H1 (cell line): ENCODE data around the gene ZNF283. TPM values are rescaled to one million over a fixed set of nuclear protein-coding genes. Genes with fewer than 3 reads are reported as not detected.

Experiments
- CTCF ChIA-PET: fragments of 300-600 bp; sonication (Branson Sonifier 250); formaldehyde crosslinking; loops from one replicate; lab custom pipeline; 2021; ENCODE audit not compliant: partially characterized antibody; lab: Charles Lee
- POLR2A ChIA-PET: fragments of 300-600 bp; sonication (Branson Sonifier 250); formaldehyde crosslinking; loops from one replicate; lab custom pipeline; 2021; ENCODE audit warnings: inconsistent platforms; ENCODE audit not compliant: partially characterized antibody; lab: Charles Lee
- DNase-seq, 2 experiments: peaks; one replicate each; pipeline versions ENCODE4 v3.0.0 to v3.0.0-alpha.2; 2010 to 2022; ENCODE audit warnings: low spot score in 2 of 2, low read depth in 1 of 2, mixed read lengths in 1 of 2
- FAIRE-seq: peaks from 2 replicates; lab custom pipeline; 2011; peaks lifted over from hg19 to GRCh38; lab: Jason Lieb, UNC
- H2AFZ ChIP-seq: 2 replicates; pipeline ENCODE4 v1.8.1; 2012; ENCODE audit warnings: low read length, inconsistent platforms
- H2AK5ac ChIP-seq: 2 replicates; pipeline ENCODE4 v1.6.1; 2013; ENCODE audit warnings: low read depth, low read length
- H2BK120ac ChIP-seq: replicated peaks from 2 replicates; pipeline ENCODE3; 2013; ENCODE audit warnings: low read depth, low read length, inconsistent platforms
- H2BK12ac ChIP-seq: 2 replicates; pipeline ENCODE4 v1.6.1; 2013; ENCODE audit warnings: low read depth, low read length
- H2BK15ac ChIP-seq: 2 replicates; pipeline ENCODE4 v1.6.1; 2013; ENCODE audit warnings: low read length
- H2BK20ac ChIP-seq: 2 replicates; pipeline ENCODE4 v1.6.1; 2013; ENCODE audit warnings: low read length
- H2BK5ac ChIP-seq: 2 replicates; pipeline ENCODE4 v1.6.1; 2013; ENCODE audit warnings: low read depth, low read length
- H3K14ac ChIP-seq: 2 replicates; pipeline ENCODE4 v1.6.1; 2013; ENCODE audit warnings: inconsistent platforms; ENCODE audit not compliant: insufficient read length
- H3K18ac ChIP-seq: 2 replicates; pipeline ENCODE4 v1.6.1; 2013; ENCODE audit warnings: low read length; ENCODE audit errors: extremely low read depth
- H3K23ac ChIP-seq: 2 replicates; pipeline ENCODE4 v1.6.1; 2013; ENCODE audit warnings: inconsistent platforms; ENCODE audit not compliant: insufficient read length
- H3K23me2 ChIP-seq: 2 replicates; pipeline ENCODE4 v1.6.1; 2013; ENCODE audit warnings: low read depth, low read length
- H3K27ac ChIP-seq: 2 replicates; pipeline ENCODE4 v1.6.1; 2011; ENCODE audit warnings: low read depth, low read length, inconsistent platforms
- H3K27me3 ChIP-seq, 4 experiments: replicated peaks in 1 of 4; 1 replicate in 1 of 4; 2 replicates in 3 of 4; pipeline versions ENCODE4 v1.6.1 to v1.8.1; 2011 to 2013; ENCODE audit warnings: low read length in 3 of 4, mild to moderate bottlenecking in 3 of 4, inconsistent platforms in 2 of 4, mixed read lengths in 2 of 4, moderate library complexity in 1 of 4; ENCODE audit not compliant: control insufficient read depth in 3 of 4, insufficient read depth in 3 of 4; ENCODE audit errors: extremely low read depth in 1 of 4
- H3K36me3 ChIP-seq, 4 experiments: 2 replicates each; pipeline versions ENCODE4 v1.6.1 to v1.8.1; 2011 to 2013; ENCODE audit warnings: mild to moderate bottlenecking in 4 of 4, low read length in 3 of 4, moderate library complexity in 2 of 4, control low read depth in 1 of 4, inconsistent platforms in 1 of 4; ENCODE audit not compliant: insufficient read depth in 4 of 4, control insufficient read depth in 2 of 4
- H3K4ac ChIP-seq: replicated peaks from 2 replicates; pipeline ENCODE3; 2013; ENCODE audit warnings: low read length, low read depth, mixed read lengths, inconsistent platforms; ENCODE audit not compliant: insufficient read length
- H3K4me1 ChIP-seq, 4 experiments: replicated peaks in 1 of 4; 1 replicate in 1 of 4; 2 replicates in 3 of 4; pipeline versions ENCODE4 v1.6.1 to v1.8.1; 2011 to 2013; ENCODE audit warnings: low read length in 3 of 4, inconsistent platforms in 2 of 4, mixed read lengths in 1 of 4; ENCODE audit not compliant: insufficient read depth in 4 of 4, control insufficient read depth in 3 of 4
- H3K4me2 ChIP-seq, 2 experiments: 2 replicates each; pipeline versions ENCODE4 v1.6.1 to v1.8.1; 2011 to 2013; ENCODE audit warnings: low read depth in 2 of 2, low read length in 2 of 2, control low read depth in 1 of 2, inconsistent platforms in 1 of 2, mild to moderate bottlenecking in 1 of 2; ENCODE audit not compliant: insufficient read depth in 1 of 2
- H3K4me3 ChIP-seq, 4 experiments: fragments of 200-600, 300-600 bp in 1 of 4; sonication (generic), shearing (Covaris generic), sonication (Bioruptor Twin) in 1 of 4; 2 replicates each; pipeline versions ENCODE4 v1.5.1 to v1.8.1; 2011 to 2016; ENCODE audit warnings: low read length in 4 of 4, low read depth in 3 of 4, control low read depth in 2 of 4, inconsistent platforms in 2 of 4, mild to moderate bottlenecking in 2 of 4, mixed read lengths in 1 of 4, moderate library complexity in 1 of 4; ENCODE audit not compliant: insufficient read depth in 2 of 4; ENCODE audit errors: extremely low read depth in 1 of 4
- H3K56ac ChIP-seq: replicated peaks from 2 replicates; pipeline ENCODE3; 2013; ENCODE audit warnings: low read depth, mild to moderate bottlenecking, mixed read lengths, low read length, inconsistent platforms; ENCODE audit not compliant: insufficient read length
- H3K79me1 ChIP-seq: 2 replicates; pipeline ENCODE4 v1.6.1; 2013; ENCODE audit warnings: low read depth, low read length, control low read depth
- H3K79me2 ChIP-seq, 2 experiments: 2 replicates each; pipeline versions ENCODE4 v1.6.1 to v1.8.1; 2012 to 2013; ENCODE audit warnings: low read length in 2 of 2, mild to moderate bottlenecking in 2 of 2, inconsistent platforms in 1 of 2; ENCODE audit not compliant: insufficient read depth in 2 of 2, control insufficient read depth in 1 of 2
- H3K9ac ChIP-seq, 4 experiments: replicated peaks in 1 of 4; 1 replicate in 1 of 4; 2 replicates in 3 of 4; pipeline versions ENCODE4 v1.6.1 to v1.8.1; 2011 to 2013; ENCODE audit warnings: low read depth in 3 of 4, low read length in 3 of 4, control low read depth in 2 of 4, mild to moderate bottlenecking in 2 of 4, moderate library complexity in 2 of 4, inconsistent platforms in 1 of 4; ENCODE audit errors: extremely low read depth in 1 of 4
- H3K9me3 ChIP-seq, 2 experiments: 2 replicates each; pipeline versions ENCODE4 v1.6.1 to v1.8.1; 2012 to 2013; ENCODE audit warnings: mild to moderate bottlenecking in 2 of 2, moderate library complexity in 2 of 2, control low read depth in 1 of 2, inconsistent platforms in 1 of 2, low read depth in 1 of 2, low read length in 1 of 2, mixed read lengths in 1 of 2; ENCODE audit not compliant: insufficient read depth in 2 of 2
- H4K20me1 ChIP-seq, 2 experiments: replicated peaks in 1 of 2; 2 replicates each; pipeline versions ENCODE3 to v1.8.1; 2011 to 2013; ENCODE audit warnings: inconsistent platforms in 2 of 2, low read length in 2 of 2, mild to moderate bottlenecking in 1 of 2; ENCODE audit not compliant: insufficient read depth in 2 of 2, control insufficient read depth in 1 of 2
- H4K5ac ChIP-seq: 2 replicates; pipeline ENCODE4 v1.6.1; 2013; ENCODE audit warnings: low read length, low read depth, mixed read lengths, inconsistent platforms; ENCODE audit not compliant: insufficient read length
- H4K8ac ChIP-seq: 2 replicates; pipeline ENCODE4 v1.8.0; 2013; ENCODE audit warnings: mild to moderate bottlenecking, moderate library complexity, low read length, inconsistent platforms; ENCODE audit not compliant: insufficient read depth; ENCODE audit errors: extremely low read depth
- H4K91ac ChIP-seq: replicated peaks from 2 replicates; pipeline ENCODE3; 2013; ENCODE audit warnings: low read length, mixed read lengths, inconsistent platforms; ENCODE audit not compliant: insufficient read length
- WGBS, 2 experiments: shearing (Covaris generic) in 1 of 2; methylation state at CpG; one replicate each; pipeline versions ENCODE4 v1.1.6 to v1.1.7; 2013 to 2015; ENCODE audit warnings: low lambda C conversion rate in 2 of 2, mixed read lengths in 2 of 2, inconsistent platforms in 1 of 2, low coverage in 1 of 2, missing lambda C conversion rate in 1 of 2; ENCODE audit not compliant: insufficient replicate concordance in 2 of 2, insufficient coverage in 1 of 2, insufficient read length in 1 of 2; ENCODE audit errors: extremely low coverage in 1 of 2, missing lambda C conversion rate in 1 of 2; 5-methylcytosine and 5-hydroxymethylcytosine counted together
- polyA plus RNA-seq, 7 experiments: library from polyadenylated mRNA; depleted of rRNA in 3 of 7; stranded (reverse) in 5 of 7; unstranded in 2 of 7; fragments of >200 nt in 5 of 7; fragments of 200-250 nt in 2 of 7; gene quantifications; 1 replicate in 5 of 7; 2 replicates in 1 of 7; 4 replicates in 1 of 7; pipeline versions ENCODE4 v1.2.1 to v1.2.3, GENCODE V29; 2011 to 2013; ENCODE audit warnings: missing spikeins in 2 of 7, mixed read lengths in 2 of 7
- total RNA-seq: library from RNA; stranded (reverse); fragmentation: NEBNext Ultra II Directional; extraction: Animal tissue kit (Norgen Biotek cat#: 25700); gene quantifications from 2 replicates; pipeline ENCODE4 v1.2.1, GENCODE V29; 2021

ZNF283 gene
- total and polyA plus RNA-seq, 2 of the 8 experiments (the other 6 are each of a cell fraction or from before 2014, with no cell fraction given) = 1.1 to 4.3 TPM

DNA sequence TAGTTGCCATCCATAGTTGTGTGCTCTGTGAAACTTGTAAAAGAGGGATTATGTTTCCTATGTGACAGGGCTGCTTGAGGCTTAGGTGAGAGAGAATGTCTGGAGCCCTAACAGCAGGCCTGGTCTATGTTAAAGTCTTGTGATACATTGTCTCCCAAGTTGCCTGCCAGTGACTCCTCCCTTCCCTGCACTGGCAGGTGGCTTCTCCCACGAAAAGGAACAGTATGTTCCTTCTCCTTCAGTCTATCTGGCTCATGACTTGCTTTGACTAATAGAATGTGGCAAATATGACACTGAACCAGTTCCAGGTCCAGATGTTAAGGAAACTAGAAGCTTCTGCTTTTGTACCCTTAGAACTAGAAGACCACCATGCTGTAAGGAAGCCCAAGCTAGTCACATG, 40.5 kb upstream of the ZNF283 start:
- Histone ChIP-seq H3K56ac (no peak overlapping the region), H3K23me2 (0 out of 2 replicates have a peak, but pooled peaks cover 2% of the 10 kb centered on the region), H2BK12ac (no peak overlapping the region), H3K18ac (no peak overlapping the region), H3K27ac (no peak overlapping the region), H2BK20ac (no peak overlapping the region), H2BK120ac (no peak overlapping the region), H3K4me3 (no peak overlapping the region), H3K23ac (no peak overlapping the region), H2BK15ac (no peak overlapping the region), H3K79me1 (no peaks in the 10 kb centered on the region), H4K5ac (no peak overlapping the region), H2AFZ (no peak overlapping the region), H3K14ac (no peak overlapping the region), H3K9me3 (no peaks in the 10 kb centered on the region), H2AK5ac (no peak overlapping the region), H3K36me3 (no peaks in the 10 kb centered on the region), H4K8ac (no peak overlapping the region), H4K20me1 (peaks cover 0 to 3% of the 10 kb centered on the region in 2 experiments), H3K9ac (no peak overlapping the region), H3K4me1 (no peaks in the 10 kb centered on the region; a peak in 1 of 7 replicates), H2BK5ac (no peak overlapping the region), H3K27me3 (no peaks in the 10 kb centered on the region; a peak in 1 of 7 replicates), H4K91ac (no peak overlapping the region), H3K4ac (no peak overlapping the region), H3K4me2 (no peak overlapping the region), H3K79me2 (no peaks in the 10 kb centered on the region)
- DNase-seq = no peak
- 56% methylated on average over 1 of the region's 1 CpG; no CpG with 5 or more reads in 1 of the 2 experiments for WGBS, 2 experiments
- ChIA-PET POLR2A (no interaction called here), CTCF (interaction anchor here (1.2 to 37.0 kb wide), 4 partner anchors 11 to 70 kb away, joined by 3 to 703 read pairs (median 4); partner anchors contain the start of gene SMG9)
- no peak for FAIRE-seq
